ENCODE measurements around the gene CHD1L. TPM values are rescaled to one million over a fixed set of nuclear protein-coding genes. Genes with fewer than 3 reads are reported as not detected.
"Not testable (repeated sequence)": the region's sequence is repeated elsewhere in the genome, so short reads cannot be mapped to it uniquely, and the experiment has no call there.

Gene CHD1L
- total and polyA plus RNA-seq, 7 experiments from 2014 or later: 19.3 to 53.9 (median 30.4) TPM

DNA sequence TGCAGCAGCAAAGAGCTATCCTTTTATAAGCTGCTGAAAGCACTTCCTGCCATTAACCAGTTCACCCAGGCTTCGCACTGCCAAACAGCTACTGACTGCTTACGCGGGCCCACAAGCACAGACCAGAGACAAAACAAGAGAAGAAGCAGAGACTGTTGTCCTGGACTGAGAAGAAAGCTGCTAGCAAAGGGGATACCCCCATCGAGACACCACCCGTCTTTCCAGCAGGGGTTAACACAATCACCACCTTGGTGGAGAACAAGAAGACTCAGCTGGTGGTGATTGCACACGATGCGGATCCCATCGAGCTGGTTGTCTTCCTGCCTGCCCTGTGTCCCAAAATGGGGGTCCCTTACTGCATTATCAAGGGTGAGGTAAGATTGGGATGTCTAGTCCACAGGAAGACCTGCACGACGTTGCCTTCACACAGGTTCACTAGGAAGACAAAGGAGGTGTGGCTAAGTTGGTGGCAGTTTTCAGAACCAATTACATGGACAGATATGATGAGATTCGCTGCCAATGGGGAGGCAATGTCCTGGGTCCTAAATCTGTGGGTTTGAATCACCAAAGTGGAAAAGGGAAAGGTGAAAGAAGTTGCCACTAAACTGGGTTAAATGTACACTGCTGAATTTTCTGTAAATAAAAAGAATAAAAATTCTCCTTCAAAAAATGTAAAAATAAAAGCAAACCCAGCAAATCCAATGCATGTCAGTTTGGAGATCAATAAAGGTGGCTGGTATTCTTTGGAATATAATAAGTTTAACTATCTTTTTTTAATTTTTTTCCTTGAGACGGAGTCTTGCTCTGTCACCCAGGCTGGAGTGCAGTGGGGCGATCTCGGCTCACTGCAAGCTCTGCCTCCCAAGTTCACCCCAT is 18.5 kb upstream of the CHD1L start:
- intact Hi-C loops (cut with micrococcal nuclease): no loop called here
- Mint-ChIP-seq H3K9me3 (no peaks in the 10 kb centered on the region), H3K4me1 (peaks cover 15 to 29% (median 21%) of the 10 kb centered on the region in 7 donors), H3K27ac (no peak overlapping the region), H3K27me3 (peaks cover 0 to 12% (median 0%) of the 10 kb centered on the region in 5 donors), H3K36me3 (peaks cover 0 to 2% (median 0%) of the 10 kb centered on the region in 5 donors), H3K4me3 (peak overlapping the region in 7 of 10 donors; percentile 1 to 62 (median 36))
- CTCF ChIA-PET: no interaction called here
- Histone ChIP-seq H3K4me3 (ENCODE audit: low read length) (no peak overlapping the region), H3K36me3 (ENCODE audit: control insufficient read depth in 2 of 3, insufficient read depth in 3 of 3, low read length in 3 of 3) (no peaks in the 10 kb centered on the region), H3K9me3 (ENCODE audit: control insufficient read depth in 2 of 3, low read length in 3 of 3) (no peaks in the 10 kb centered on the region), H3K27me3 (ENCODE audit: control insufficient read depth in 2 of 2, insufficient read depth in 2 of 2, low read length in 2 of 2) (no peaks in the 10 kb centered on the region), H3K27ac (ENCODE audit: low read depth, low read length) (no peak overlapping the region), H3K4me1 (ENCODE audit: control insufficient read depth in 2 of 2, insufficient read depth in 2 of 2, low read length in 2 of 2) (peaks cover 0 to 5% of the 10 kb centered on the region in 2 donors)
- POLR2A ChIA-PET: no interaction called here
- DNase-seq (no peak), ATAC-seq (no peak)

GRCh38 chr1:147225193-147225730 is 17.2 kb upstream of the CHD1L start, which contains the start of gene FMO5:
Gene FMO5, minus strand, starts transcription at chr1:147225339. Its CDS starts 310 bp downstream, at chr1:147225029.
- Histone ChIP-seq H3K27me3 (ENCODE audit: control insufficient read depth in 2 of 2, insufficient read depth in 2 of 2, low read length in 2 of 2) (no peaks in the 10 kb centered on the region), H3K4me3 (ENCODE audit: low read length) (peak within 1 kb of the TSS; percentile 70), H3K9me3 (ENCODE audit: control insufficient read depth in 2 of 3, low read length in 3 of 3) (no peaks in the 10 kb centered on the region), H3K4me1 (ENCODE audit: control insufficient read depth in 2 of 2, insufficient read depth in 2 of 2, low read length in 2 of 2) (peaks cover 0 to 5% of the 10 kb centered on the region in 2 donors), H3K36me3 (ENCODE audit: control insufficient read depth in 2 of 3, insufficient read depth in 3 of 3, low read length in 3 of 3) (no peaks in the 10 kb centered on the region), H3K27ac (ENCODE audit: low read depth, low read length) (peak within 1 kb of the TSS; percentile 53)
- intact Hi-C loops (cut with micrococcal nuclease): loop anchor here (1.0 kb wide), 2 partner anchors 17 to 53 kb away; partner anchors contain the start of genes CHD1L (in 1 of the 2) and PRKAB2 (in 1 of the 2)
- CTCF ChIA-PET: interaction anchor here (0.7 to 1.3 kb wide), 3 partner anchors 17 to 52 kb away, joined by 3 to 8 read pairs (median 3); partner anchors contain the start of gene CHD1L
- peak within 1 kb of the TSS; percentile 89 to 99 (median 94) for H3K4me3 Mint-ChIP-seq
- H3K27ac Mint-ChIP-seq: peak within 1 kb of the TSS; percentile 67 to 92 (median 76)
- H3K9me3 Mint-ChIP-seq: no peaks in the 10 kb centered on the region
- peaks cover 0 to 15% (median 0%) of the 10 kb centered on the region in 5 donors for H3K27me3 Mint-ChIP-seq
- peaks cover 15 to 29% (median 21%) of the 10 kb centered on the region in 7 donors for H3K4me1 Mint-ChIP-seq
- ATAC-seq (peak; percentile 95), DNase-seq (peak; percentile 21 to 54 (median 40))
- H3K36me3 Mint-ChIP-seq: peaks cover 0 to 2% (median 0%) of the 10 kb centered on the region in 5 donors
- POLR2A ChIA-PET: interaction anchor here (0.6 to 2.0 kb wide), 3 partner anchors 17 to 287 kb away, joined by 3 to 10 read pairs (median 3); partner anchors contain the start of genes CHD1L and NBPF12

- CTCF ChIA-PET: interaction anchor here (0.7 kb wide), 1 partner anchor 11 kb away, joined by 5 read pairs; no protein-coding TSS in a partner anchor
- H3K9me3 Mint-ChIP-seq; H3K36me3 ChIP-seq (ENCODE audit: control insufficient read depth in 2 of 3, insufficient read depth in 3 of 3, low read length in 3 of 3); H3K4me3 Mint-ChIP-seq; H3K9me3 ChIP-seq (ENCODE audit: control insufficient read depth in 2 of 3, low read length in 3 of 3); H3K27ac ChIP-seq (ENCODE audit: low read depth, low read length); H3K27me3 ChIP-seq (ENCODE audit: control insufficient read depth in 2 of 2, insufficient read depth in 2 of 2, low read length in 2 of 2); H3K4me1 ChIP-seq (ENCODE audit: control insufficient read depth in 2 of 2, insufficient read depth in 2 of 2, low read length in 2 of 2); DNase-seq; H3K4me1 Mint-ChIP-seq; H3K36me3 Mint-ChIP-seq; H3K4me3 ChIP-seq (ENCODE audit: low read length); H3K27ac Mint-ChIP-seq; intact Hi-C loops (cut with micrococcal nuclease); POLR2A ChIA-PET; ATAC-seq: not testable (repeated sequence)
- peaks cover 0 to 12% (median 0%) of the 10 kb centered on the region in 5 donors for H3K27me3 Mint-ChIP-seq
Measured at GRCh38 chr1:147231032-147231431, 11.5 kb upstream of the CHD1L start.

- POLR2A ChIA-PET, CTCF ChIA-PET, ATAC-seq: not testable (repeated sequence)
Measured at GRCh38 chr1:147233903-147234302, 8.6 kb upstream of the CHD1L start.

DNA sequence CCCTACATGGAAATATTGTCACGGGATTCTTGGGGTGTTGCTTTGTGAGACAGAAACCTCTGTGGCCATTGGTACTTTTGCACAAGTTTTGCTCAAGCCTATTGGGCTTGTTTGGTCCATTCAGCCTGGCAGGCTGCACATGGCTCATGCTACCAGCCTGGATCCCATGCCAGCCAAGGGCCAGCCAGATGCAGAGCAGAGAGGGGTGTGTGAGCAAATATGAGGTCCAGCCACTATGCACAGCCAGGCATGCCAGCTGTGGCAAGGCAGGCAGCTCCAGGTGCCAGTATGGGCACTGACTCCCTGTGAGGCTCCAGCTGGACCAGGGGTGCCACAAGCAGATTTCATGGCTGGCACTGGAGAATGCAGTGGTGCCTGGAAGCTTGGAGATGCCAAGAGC is 6.7 kb upstream of the CHD1L start:
- ChIA-PET POLR2A (no interaction called here), CTCF (interaction anchor here (1.6 kb wide), 1 partner anchor 63 kb away, joined by 4 read pairs; no protein-coding TSS in a partner anchor)
- no peaks in the 10 kb centered on the region for H3K27me3 ChIP-seq (ENCODE audit: control insufficient read depth in 2 of 2, insufficient read depth in 2 of 2, low read length in 2 of 2)
- Mint-ChIP-seq H3K27me3 (peaks cover 0 to 14% (median 0%) of the 10 kb centered on the region in 5 donors), H3K4me3 (no peak overlapping the region), H3K36me3 (peaks cover 0 to 5% (median 0%) of the 10 kb centered on the region in 5 donors), H3K27ac (no peak overlapping the region), H3K9me3 (peaks cover 0 to 5% (median 0%) of the 10 kb centered on the region in 11 donors), H3K4me1 (no peaks in the 10 kb centered on the region)
- H3K4me3 ChIP-seq (ENCODE audit: low read length): no peak overlapping the region
- no peaks in the 10 kb centered on the region for H3K36me3 ChIP-seq (ENCODE audit: control insufficient read depth in 2 of 3, insufficient read depth in 3 of 3, low read length in 3 of 3)
- H3K4me1 ChIP-seq (ENCODE audit: control insufficient read depth in 2 of 2, insufficient read depth in 2 of 2, low read length in 2 of 2): no peaks in the 10 kb centered on the region
- H3K27ac ChIP-seq (ENCODE audit: low read depth, low read length): no peak overlapping the region
- DNase-seq (no peak), ATAC-seq (no peak)
- intact Hi-C loops (cut with micrococcal nuclease): no loop called here
- no peaks in the 10 kb centered on the region for H3K9me3 ChIP-seq (ENCODE audit: control insufficient read depth in 2 of 3, low read length in 3 of 3)

More at GRCh38 chr1:147233903-147234302, 8.6 kb upstream of the CHD1L start:
- H3K36me3 Mint-ChIP-seq; H3K4me1 ChIP-seq (ENCODE audit: control insufficient read depth in 2 of 2, insufficient read depth in 2 of 2, low read length in 2 of 2); H3K27ac ChIP-seq (ENCODE audit: low read depth, low read length); H3K4me1 Mint-ChIP-seq; H3K4me3 Mint-ChIP-seq; H3K27me3 ChIP-seq (ENCODE audit: control insufficient read depth in 2 of 2, insufficient read depth in 2 of 2, low read length in 2 of 2); DNase-seq; intact Hi-C loops (cut with micrococcal nuclease); H3K9me3 ChIP-seq (ENCODE audit: control insufficient read depth in 2 of 3, low read length in 3 of 3); H3K9me3 Mint-ChIP-seq; H3K27ac Mint-ChIP-seq; H3K36me3 ChIP-seq (ENCODE audit: control insufficient read depth in 2 of 3, insufficient read depth in 3 of 3, low read length in 3 of 3); H3K4me3 ChIP-seq (ENCODE audit: low read length): not testable (repeated sequence)
- peaks cover 0 to 12% (median 0%) of the 10 kb centered on the region in 5 donors for H3K27me3 Mint-ChIP-seq

GRCh38 chr1:147236448-147236847 is 6.0 kb upstream of the CHD1L start:
- Histone ChIP-seq H3K27me3 (ENCODE audit: control insufficient read depth in 2 of 2, insufficient read depth in 2 of 2, low read length in 2 of 2) (no peaks in the 10 kb centered on the region), H3K4me3 (ENCODE audit: low read length) (no peak overlapping the region), H3K36me3 (ENCODE audit: control insufficient read depth in 2 of 3, insufficient read depth in 3 of 3, low read length in 3 of 3) (no peaks in the 10 kb centered on the region), H3K27ac (ENCODE audit: low read depth, low read length) (no peak overlapping the region), H3K4me1 (ENCODE audit: control insufficient read depth in 2 of 2, insufficient read depth in 2 of 2, low read length in 2 of 2) (no peaks in the 10 kb centered on the region), H3K9me3 (ENCODE audit: control insufficient read depth in 2 of 3, low read length in 3 of 3) (no peaks in the 10 kb centered on the region)
- DNase-seq (no peak), ATAC-seq (no peak)
- intact Hi-C loops (cut with micrococcal nuclease): no loop called here
- POLR2A ChIA-PET: no interaction called here
- Mint-ChIP-seq H3K27ac (no peak overlapping the region), H3K27me3 (peaks cover 0 to 9% (median 0%) of the 10 kb centered on the region in 5 donors), H3K9me3 (peaks cover 0 to 2% (median 0%) of the 10 kb centered on the region in 11 donors), H3K36me3 (peaks cover 0 to 5% (median 0%) of the 10 kb centered on the region in 5 donors), H3K4me1 (no peaks in the 10 kb centered on the region), H3K4me3 (no peak overlapping the region)
- CTCF ChIA-PET: interaction anchor here (1.6 kb wide), 1 partner anchor 63 kb away, joined by 4 read pairs; no protein-coding TSS in a partner anchor
